Central memory CD8-positive, alpha-beta T cell (primary cell): ENCODE data around the gene ATP8A1.
"Not testable (repeated sequence)": the region's sequence is repeated elsewhere in the genome, so short reads cannot be mapped to it uniquely, and the experiment has no call there.

Experiments used
- ATAC-seq: fragments of 150-1000 bp; cut with Tn5 transposase; replicated peaks from 2 replicates; pipeline ENCODE4 v1.10.0; 2022; ENCODE audit warnings: mild to moderate bottlenecking, moderate FRiP score, moderate number of reproducible peaks; ENCODE audit not compliant: poor library complexity, severe bottlenecking; ENCODE audit errors: extremely low read depth
- DNase-seq, 2 donors: peaks; one replicate each; pipeline ENCODE4 v3.0.0; 2021; ENCODE audit warnings: low spot score in 2 of 2
- H3K27ac Mint-ChIP-seq: one replicate; pipeline ENCODE4 v1.8.0; 2022; ENCODE audit warnings: low read depth, mild to moderate bottlenecking, moderate library complexity, mixed read lengths
- H3K27me3 Mint-ChIP-seq: one replicate; pipeline ENCODE4 v1.8.0; 2022; ENCODE audit warnings: mixed read lengths
- H3K36me3 Mint-ChIP-seq: one replicate; pipeline ENCODE4 v1.8.0; 2022; ENCODE audit warnings: mild to moderate bottlenecking, moderate library complexity, mixed read lengths; ENCODE audit not compliant: insufficient read depth
- H3K4me1 Mint-ChIP-seq: one replicate; pipeline ENCODE4 v1.8.0; 2022; ENCODE audit warnings: mixed read lengths
- H3K4me3 Mint-ChIP-seq: one replicate; pipeline ENCODE4 v1.8.0; 2022; ENCODE audit warnings: mild to moderate bottlenecking, moderate library complexity, mixed read lengths
- H3K9me3 Mint-ChIP-seq: one replicate; pipeline ENCODE4 v1.8.0; 2022; ENCODE audit warnings: mixed read lengths

Gene ATP8A1

GRCh38 chr4:42656944-42657792, at the start of gene ATP8A1:
Gene ATP8A1, minus strand, starts transcription at chr4:42657105. Its CDS starts 232 bp downstream, at chr4:42656873.
- DNase-seq, result peak; percentile 84 to 91
- no peaks in the 10 kb centered on the region for H3K27me3 Mint-ChIP-seq
- H3K27ac Mint-ChIP-seq, result peak within 1 kb of the TSS; percentile 96
- H3K4me1 Mint-ChIP-seq, result peaks cover 50% of the 10 kb centered on the region
- peak; percentile 79 for ATAC-seq
- peaks cover 16% of the 10 kb centered on the region for H3K36me3 Mint-ChIP-seq
- H3K9me3 Mint-ChIP-seq, result peaks cover 9% of the 10 kb centered on the region
- H3K4me3 Mint-ChIP-seq, result peak within 1 kb of the TSS; percentile 97

- Mint-ChIP-seq H3K27ac (no peak overlapping the region), H3K27me3 (peaks cover 14% of the 10 kb centered on the region)
These were observed 49.2 kb upstream of the ATP8A1 start for GRCh38 chr4:42706086-42706485.

GRCh38 chr4:42703813-42704212, 46.9 kb upstream of the ATP8A1 start:
- DNase-seq (no peak), ATAC-seq (no peak)
- H3K27ac Mint-ChIP-seq, result no peak overlapping the region
- H3K27me3 Mint-ChIP-seq, result peaks cover 7% of the 10 kb centered on the region
- no peaks in the 10 kb centered on the region for H3K9me3 Mint-ChIP-seq
- no peak overlapping the region for H3K4me3 Mint-ChIP-seq
- peaks cover 6% of the 10 kb centered on the region for H3K4me1 Mint-ChIP-seq
- H3K36me3 Mint-ChIP-seq, result peaks cover 3% of the 10 kb centered on the region

More at GRCh38 chr4:42706086-42706485, 49.2 kb upstream of the ATP8A1 start:
- peaks cover 6% of the 10 kb centered on the region for H3K4me1 Mint-ChIP-seq
- ATAC-seq, result no peak
- H3K36me3 Mint-ChIP-seq, result peaks cover 5% of the 10 kb centered on the region
- DNase-seq, result no peak
- H3K4me3 Mint-ChIP-seq, result no peak overlapping the region
- no peaks in the 10 kb centered on the region for H3K9me3 Mint-ChIP-seq

- Mint-ChIP-seq H3K4me1 (peaks cover 6% of the 10 kb centered on the region), H3K4me3 (no peak overlapping the region), H3K27ac (no peak overlapping the region), H3K27me3 (no peaks in the 10 kb centered on the region), H3K9me3 (no peaks in the 10 kb centered on the region), H3K36me3 (no peaks in the 10 kb centered on the region)
- DNase-seq (no peak), ATAC-seq (no peak)
These were observed 46.0 kb upstream of the ATP8A1 start for GRCh38 chr4:42702895-42703294.

- H3K9me3 Mint-ChIP-seq, H3K36me3 Mint-ChIP-seq, ATAC-seq, H3K4me1 Mint-ChIP-seq, H3K4me3 Mint-ChIP-seq, DNase-seq, H3K27me3 Mint-ChIP-seq: not testable (repeated sequence)
- peak overlapping the region; percentile 14 for H3K27ac Mint-ChIP-seq
These were observed 44.9 kb upstream of the ATP8A1 start for GRCh38 chr4:42701780-42702179.

- no peak for ATAC-seq
- Mint-ChIP-seq H3K4me3 (no peak overlapping the region), H3K9me3 (no peaks in the 10 kb centered on the region), H3K36me3 (peaks cover 2% of the 10 kb centered on the region), H3K4me1 (no peaks in the 10 kb centered on the region), H3K27me3 (peaks cover 4% of the 10 kb centered on the region), H3K27ac (no peak overlapping the region)
- DNase-seq, result no peak
These were observed 33.6 kb upstream of the ATP8A1 start for GRCh38 chr4:42690537-42690936.

GRCh38 chr4:42683393-42683792, 26.5 kb upstream of the ATP8A1 start:
- H3K4me1 Mint-ChIP-seq, result no peaks in the 10 kb centered on the region
- ATAC-seq (no peak), DNase-seq (no peak)
- H3K27ac Mint-ChIP-seq, result no peak overlapping the region
- peaks cover 9% of the 10 kb centered on the region for H3K27me3 Mint-ChIP-seq
- H3K9me3 Mint-ChIP-seq, result no peaks in the 10 kb centered on the region
- H3K36me3 Mint-ChIP-seq, result peaks cover 3% of the 10 kb centered on the region
- H3K4me3 Mint-ChIP-seq, result no peak overlapping the region

- Mint-ChIP-seq H3K27me3 (no peaks in the 10 kb centered on the region), H3K4me3 (no peak overlapping the region), H3K27ac (no peak overlapping the region), H3K36me3 (peaks cover 6% of the 10 kb centered on the region), H3K4me1 (peaks cover 16% of the 10 kb centered on the region), H3K9me3 (no peaks in the 10 kb centered on the region)
- DNase-seq, result no peak
- ATAC-seq, result no peak
These were observed 21.6 kb upstream of the ATP8A1 start for GRCh38 chr4:42678512-42678911.

- H3K36me3 Mint-ChIP-seq, result peaks cover 5% of the 10 kb centered on the region
- DNase-seq, result no peak
- H3K4me1 Mint-ChIP-seq, result peaks cover 36% of the 10 kb centered on the region
- peak overlapping the region; percentile 88 for H3K27ac Mint-ChIP-seq
- no peaks in the 10 kb centered on the region for H3K27me3 Mint-ChIP-seq
- no peak for ATAC-seq
- H3K4me3 Mint-ChIP-seq, result peak overlapping the region; percentile 66
- H3K9me3 Mint-ChIP-seq, result no peaks in the 10 kb centered on the region
These were observed 19.4 kb upstream of the ATP8A1 start for GRCh38 chr4:42676066-42676951.

GRCh38 chr4:42673082-42673425, 16.1 kb upstream of the ATP8A1 start:
- Mint-ChIP-seq H3K9me3 (no peaks in the 10 kb centered on the region), H3K27me3 (no peaks in the 10 kb centered on the region), H3K36me3 (peaks cover 3% of the 10 kb centered on the region), H3K27ac (peak overlapping the region; percentile 99), H3K4me1 (peaks cover 53% of the 10 kb centered on the region), H3K4me3 (peak overlapping the region; percentile 51)
- DNase-seq (no peak), ATAC-seq (no peak)

- ATAC-seq (no peak), DNase-seq (no peak)
- Mint-ChIP-seq H3K36me3 (peaks cover 3% of the 10 kb centered on the region), H3K4me3 (peak overlapping the region; percentile 51), H3K27me3 (no peaks in the 10 kb centered on the region), H3K27ac (peak overlapping the region; percentile 99), H3K9me3 (no peaks in the 10 kb centered on the region), H3K4me1 (peaks cover 53% of the 10 kb centered on the region)
These were observed 15.6 kb upstream of the ATP8A1 start for GRCh38 chr4:42672359-42673081.

- Mint-ChIP-seq H3K9me3 (no peaks in the 10 kb centered on the region), H3K27me3 (no peaks in the 10 kb centered on the region), H3K4me1 (peaks cover 52% of the 10 kb centered on the region), H3K27ac (peak overlapping the region; percentile 99), H3K4me3 (peak overlapping the region; percentile 51), H3K36me3 (peaks cover 3% of the 10 kb centered on the region)
- DNase-seq, result peak in 1 of 2 donors; percentile 72
- ATAC-seq, result peak; percentile 99
These were observed 14.7 kb upstream of the ATP8A1 start for GRCh38 chr4:42671431-42672194.
